ACHN (cell line): Measurements from ENCODE around the gene PPP1R7.
A peak's percentile ranks its signal among the peaks of the same experiment; 100 is the strongest.

Source experiments
- DNase-seq: peaks from one replicate; pipeline ENCODE4 v3.0.0-alpha.2; 2015
- in situ Hi-C: cut with HindIII; loops from 2 replicates; pipeline ENCODE4 v1.10.0; 2017; ENCODE audit warnings: low sequenced_read_pairs, low pct_ligation_motif_present, low pct_unique_long_range_greater_than_20kb

Gene PPP1R7

GRCh38 chr2:241201445-241202267 is 51.4 kb downstream of the PPP1R7 start:
- in situ Hi-C loops: no loop called here

GRCh38 chr2:241202268-241202585 is 52.0 kb downstream of the PPP1R7 start:
- DNase-seq: no peak
- in situ Hi-C loops: no loop called here

More at GRCh38 chr2:241201445-241202267, 51.4 kb downstream of the PPP1R7 start:
- DNase-seq: no peak

GRCh38 chr2:241202681-241203080 is 52.4 kb downstream of the PPP1R7 start:
- in situ Hi-C loops: no loop called here
- no peak for DNase-seq

GRCh38 chr2:241203218-241204009 is 53.1 kb downstream of the PPP1R7 start:
- in situ Hi-C loops: no loop called here
- DNase-seq: no peak

GRCh38 chr2:241204010-241204384 is 53.7 kb downstream of the PPP1R7 start:
- in situ Hi-C loops: no loop called here
- no peak for DNase-seq

GRCh38 chr2:241204490-241204889 is 54.2 kb downstream of the PPP1R7 start:
- DNase-seq: no peak
- in situ Hi-C loops: no loop called here

- in situ Hi-C loops: no loop called here
Observed at GRCh38 chr2:241205086-241205485, 54.8 kb downstream of the PPP1R7 start.

GRCh38 chr2:241207151-241207550 is 56.9 kb downstream of the PPP1R7 start:
- in situ Hi-C loops: no loop called here
- DNase-seq: no peak

More at GRCh38 chr2:241205086-241205485, 54.8 kb downstream of the PPP1R7 start:
- DNase-seq: no peak

- no peak for DNase-seq
- in situ Hi-C loops: no loop called here
Observed at GRCh38 chr2:241207641-241208040, 57.4 kb downstream of the PPP1R7 start.

GRCh38 chr2:241208058-241208457 is 57.8 kb downstream of the PPP1R7 start:
- in situ Hi-C loops: no loop called here

GRCh38 chr2:241209271-241209670 is 59.0 kb downstream of the PPP1R7 start:
- in situ Hi-C loops: no loop called here
- DNase-seq: no peak

More at GRCh38 chr2:241208058-241208457, 57.8 kb downstream of the PPP1R7 start:
- no peak for DNase-seq

- in situ Hi-C loops: no loop called here
- no peak for DNase-seq
Observed at GRCh38 chr2:241211276-241211675, 61.0 kb downstream of the PPP1R7 start.

- in situ Hi-C loops: no loop called here
- DNase-seq: no peak
Observed at GRCh38 chr2:241213041-241213440, 62.8 kb downstream of the PPP1R7 start.

GRCh38 chr2:241213567-241213966 is 63.3 kb downstream of the PPP1R7 start:
- no peak for DNase-seq
- in situ Hi-C loops: no loop called here

GRCh38 chr2:241214209-241214608 is 63.9 kb downstream of the PPP1R7 start:
- no peak for DNase-seq
- in situ Hi-C loops: no loop called here

- DNase-seq: no peak
- in situ Hi-C loops: no loop called here
Observed at GRCh38 chr2:241214766-241215165, 64.5 kb downstream of the PPP1R7 start.

GRCh38 chr2:241215421-241215820 is 65.2 kb downstream of the PPP1R7 start:
- in situ Hi-C loops: no loop called here
- DNase-seq: no peak

- in situ Hi-C loops: no loop called here
- no peak for DNase-seq
Observed at GRCh38 chr2:241216211-241216761, 66.0 kb downstream of the PPP1R7 start.

GRCh38 chr2:241217320-241218031 is 67.2 kb downstream of the PPP1R7 start:
- in situ Hi-C loops: no loop called here
- peak; percentile 83 for DNase-seq
